GM12878 (cell line): ENCODE measurements around the gene CLASRP. TPM values are rescaled to one million over a fixed set of nuclear protein-coding genes. Genes with fewer than 3 reads are reported as not detected.

Source experiments
- ASH2L ChIP-seq: fragments of 300-600, 200-600 bp; sonication (generic); IDR thresholded peaks from 2 replicates; pipeline ENCODE4 v1.6.1; 2017; ENCODE audit warnings: low read depth, mild to moderate bottlenecking, borderline replicate concordance
- ATF7 ChIP-seq: fragments of 450-650 bp; IDR thresholded peaks from 2 replicates; pipeline ENCODE4 v1.6.1; 2016; ENCODE audit warnings: low read depth, mild to moderate bottlenecking
- BHLHE40 ChIP-seq, 2 experiments: fragments of 450-650 bp in 1 of 2; IDR thresholded peaks; 2 replicates each; pipeline ENCODE4 v1.6.1; 2011 to 2017; ENCODE audit warnings: low read depth in 2 of 2, borderline replicate concordance in 1 of 2, improper control_type of control experiment in 1 of 2, low read length in 1 of 2, mild to moderate bottlenecking in 1 of 2
- CEBPB ChIP-seq, 2 experiments: fragments of 150-350 bp in 1 of 2; IDR thresholded peaks; 2 replicates each; pipeline ENCODE4 v1.6.1; 2012 to 2014; ENCODE audit warnings: low read depth in 2 of 2, low read length in 2 of 2, borderline replicate concordance in 1 of 2, inconsistent platforms in 1 of 2
- CREB1 ChIP-seq: IDR thresholded peaks from 2 replicates; pipeline ENCODE4 v1.6.1; 2012; ENCODE audit warnings: low read depth, mild to moderate bottlenecking, inconsistent platforms
- DPF2 ChIP-seq: fragments of 450-650 bp; IDR thresholded peaks from 2 replicates; pipeline ENCODE4 v1.6.1; 2017; ENCODE audit warnings: mild to moderate bottlenecking
- EED ChIP-seq: sonication (generic); IDR thresholded peaks from 2 replicates; pipeline ENCODE4 v1.6.1; 2016; ENCODE audit warnings: antibody characterized with exemption, low read depth
- EGR1 ChIP-seq, 2 experiments: IDR thresholded peaks; 1 replicate in 1 of 2; 2 replicates in 1 of 2; pipeline ENCODE4 v1.6.1; 2011 to 2012; ENCODE audit warnings: low read depth in 2 of 2, low read length in 2 of 2, borderline replicate concordance in 1 of 2, mild to moderate bottlenecking in 1 of 2, moderate library complexity in 1 of 2
- FOXK2 ChIP-seq: fragments of 450-650 bp; IDR thresholded peaks from 2 replicates; pipeline ENCODE4 v1.6.1; 2017; ENCODE audit warnings: mild to moderate bottlenecking, moderate library complexity
- HDAC6 ChIP-seq: fragments of 200-600 bp; sonication (generic); IDR thresholded peaks from one replicate; pipeline ENCODE4 v1.8.0; 2017; ENCODE audit warnings: antibody characterized with exemption; ENCODE audit not compliant: unreplicated experiment
- JUND ChIP-seq: IDR thresholded peaks from 2 replicates; pipeline ENCODE4 v1.6.1; 2012; ENCODE audit warnings: low read depth, mild to moderate bottlenecking, low read length, improper control_type of control experiment, moderate library complexity
- KDM1A ChIP-seq: fragments of 200-600 bp; sonication (generic); IDR thresholded peaks from 2 replicates; pipeline ENCODE4 v1.6.1; 2016; ENCODE audit warnings: borderline replicate concordance
- MEF2B ChIP-seq: fragments of 450-650 bp; IDR thresholded peaks from 2 replicates; pipeline ENCODE4 v1.6.1; 2018; ENCODE audit warnings: mild to moderate bottlenecking, moderate library complexity; ENCODE audit not compliant: partially characterized antibody, poor library complexity, severe bottlenecking
- MXI1 ChIP-seq: fragments of 150-350 bp; IDR thresholded peaks from 2 replicates; pipeline ENCODE4 v1.6.1; 2011; ENCODE audit warnings: low read depth, mild to moderate bottlenecking, inconsistent platforms, low read length, improper control_type of control experiment
- POLR2A ChIP-seq: IDR thresholded peaks from 2 replicates; pipeline ENCODE4 v1.6.1; 2011; ENCODE audit warnings: low read depth, mild to moderate bottlenecking, low read length
- POLR2AphosphoS2 ChIP-seq: IDR thresholded peaks from 2 replicates; pipeline ENCODE4 v1.6.1; 2011; ENCODE audit warnings: low read depth, mild to moderate bottlenecking, low read length, improper control_type of control experiment, moderate library complexity
- RCOR1 ChIP-seq: conservative IDR thresholded peaks from 2 replicates; pipeline ENCODE4 v1.6.1; 2012; ENCODE audit warnings: low read depth, low read length, improper control_type of control experiment
- RFX5 ChIP-seq: IDR thresholded peaks from 2 replicates; pipeline ENCODE4 v1.6.1; 2011; ENCODE audit warnings: low read depth, low read length, improper control_type of control experiment
- SIN3A ChIP-seq: IDR thresholded peaks from 2 replicates; pipeline ENCODE4 v1.6.1; 2012; ENCODE audit warnings: low read depth, low read length, improper control_type of control experiment
- SMARCA5 ChIP-seq: fragments of 450-650 bp; IDR thresholded peaks from 2 replicates; pipeline ENCODE4 v1.6.1; 2017; ENCODE audit warnings: mild to moderate bottlenecking
- STAT1 ChIP-seq: fragments of 450-650 bp; conservative IDR thresholded peaks from 2 replicates; pipeline ENCODE4 v1.6.1; 2014; ENCODE audit warnings: antibody characterized with exemption, mild to moderate bottlenecking
- TCF3 ChIP-seq: IDR thresholded peaks from 2 replicates; pipeline ENCODE4 v1.6.1; 2012; ENCODE audit warnings: low read depth, mild to moderate bottlenecking, low read length, borderline replicate concordance; ENCODE audit not compliant: insufficient read depth
- ZNF24 ChIP-seq: fragments of 450-650 bp; IDR thresholded peaks from 2 replicates; pipeline ENCODE4 v1.6.1; 2017; ENCODE audit warnings: antibody characterized with exemption, mild to moderate bottlenecking
- ZSCAN29 ChIP-seq: fragments of 450-650 bp; IDR thresholded peaks from 2 replicates; pipeline ENCODE4 v1.6.1; 2017; ENCODE audit warnings: mild to moderate bottlenecking, moderate library complexity
- polyA plus RNA-seq, 11 experiments: library from polyadenylated mRNA; depleted of rRNA in 4 of 11; unstranded in 6 of 11; stranded (reverse) in 5 of 11; fragments of >200 nt; fragmentation: Nextera tagmentation in 4 of 11; fragmentation: Illumina TruSeq in 1 of 11; extraction: Ambion mirVana in 4 of 11; extraction: Trizol in 1 of 11; gene quantifications; 1 replicate in 1 of 11; 2 replicates in 10 of 11; pipeline versions ENCODE4 v1.2.1 to v1.2.3, GENCODE V29; 2011 to 2016; ENCODE audit warnings: inconsistent platforms in 2 of 11, missing spikeins in 2 of 11, low read depth in 1 of 11
- total RNA-seq, 4 experiments: library from RNA; depleted of rRNA in 3 of 4; stranded (reverse); fragments of >200 nt in 3 of 4; fragmentation: Illumina TruSeq in 1 of 4; extraction: Trizol in 1 of 4; gene quantifications; 2 replicates each; pipeline versions ENCODE4 v1.2.1 to v1.2.3, GENCODE V29; 2013 to 2021
- TF ChIP-seq, protein P1 (sequence below), 3 experiments: IDR thresholded peaks in 2 of 3; conservative IDR thresholded peaks in 1 of 3; 2 replicates each; pipeline ENCODE4 v1.5.1; 2011; ENCODE audit warnings: low read depth in 3 of 3, low read length in 3 of 3, mild to moderate bottlenecking in 3 of 3, control low read depth in 2 of 3, moderate library complexity in 2 of 3, inconsistent platforms in 1 of 3, mixed read lengths in 1 of 3; ENCODE audit not compliant: control insufficient read depth in 2 of 3, insufficient read depth in 1 of 3; ENCODE audit errors: extremely low read depth in 1 of 3
- TF ChIP-seq, protein P2 (sequence below): IDR thresholded peaks from 2 replicates; pipeline ENCODE4 v1.6.1; 2011; ENCODE audit warnings: mild to moderate bottlenecking, low read depth, low read length, moderate library complexity; ENCODE audit not compliant: insufficient replicate concordance
- TF ChIP-seq, protein P3 (sequence below): IDR thresholded peaks from 2 replicates; pipeline ENCODE4 v1.6.1; 2011; ENCODE audit warnings: low read depth, low read length, improper control_type of control experiment, borderline replicate concordance

Gene CLASRP
- total and polyA plus RNA-seq, 10 of the 15 experiments (the other 5 are each of a cell fraction or from before 2014, with no cell fraction given), result 0.68 to 75.8 (median 30.2) TPM

DNA sequence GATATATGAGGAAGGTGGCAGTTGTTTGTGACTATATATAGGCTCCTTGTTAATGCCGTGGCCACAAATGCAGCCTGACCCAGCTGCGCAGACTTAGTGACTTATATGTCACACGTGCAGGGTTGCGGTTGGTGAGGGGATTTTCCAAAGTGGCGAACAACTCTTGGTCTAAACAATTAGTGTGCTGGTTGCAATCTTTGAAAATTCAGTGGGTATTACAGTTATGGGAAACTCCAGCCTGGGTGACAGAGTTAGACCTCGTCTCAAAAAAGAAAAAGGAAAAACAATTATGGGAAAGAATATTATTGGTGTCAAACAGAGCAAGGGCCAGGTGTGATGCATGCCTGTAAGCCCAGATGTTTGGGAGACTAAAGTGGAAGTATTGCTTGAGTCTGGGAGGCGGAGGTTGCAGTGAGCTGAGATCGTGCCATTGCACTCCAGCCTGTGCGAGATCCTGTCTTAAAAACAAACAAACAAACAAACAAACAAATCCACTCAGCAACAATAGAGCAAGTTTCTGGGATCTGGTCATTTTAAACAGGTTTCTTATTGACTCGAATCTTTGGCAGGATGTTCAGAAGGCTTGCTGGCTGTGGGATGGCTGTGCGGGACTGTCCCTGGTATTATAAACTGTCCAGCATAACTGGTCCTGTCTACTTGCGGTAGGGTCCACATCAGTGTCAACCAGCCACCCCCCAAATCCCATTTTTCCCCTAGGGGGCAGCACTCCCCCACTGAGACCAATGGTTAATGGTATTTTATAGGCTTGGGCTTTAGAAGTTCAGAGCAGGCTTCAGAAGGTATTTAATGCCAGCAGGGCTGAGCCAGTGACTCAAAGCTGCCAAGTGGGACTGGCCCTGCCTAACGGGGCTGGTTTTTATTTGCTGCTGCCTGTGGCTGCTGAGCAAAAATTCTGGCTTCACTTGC, 22.2 kb upstream of the CLASRP start (continued):
- TF ChIP-seq, protein P1, sequence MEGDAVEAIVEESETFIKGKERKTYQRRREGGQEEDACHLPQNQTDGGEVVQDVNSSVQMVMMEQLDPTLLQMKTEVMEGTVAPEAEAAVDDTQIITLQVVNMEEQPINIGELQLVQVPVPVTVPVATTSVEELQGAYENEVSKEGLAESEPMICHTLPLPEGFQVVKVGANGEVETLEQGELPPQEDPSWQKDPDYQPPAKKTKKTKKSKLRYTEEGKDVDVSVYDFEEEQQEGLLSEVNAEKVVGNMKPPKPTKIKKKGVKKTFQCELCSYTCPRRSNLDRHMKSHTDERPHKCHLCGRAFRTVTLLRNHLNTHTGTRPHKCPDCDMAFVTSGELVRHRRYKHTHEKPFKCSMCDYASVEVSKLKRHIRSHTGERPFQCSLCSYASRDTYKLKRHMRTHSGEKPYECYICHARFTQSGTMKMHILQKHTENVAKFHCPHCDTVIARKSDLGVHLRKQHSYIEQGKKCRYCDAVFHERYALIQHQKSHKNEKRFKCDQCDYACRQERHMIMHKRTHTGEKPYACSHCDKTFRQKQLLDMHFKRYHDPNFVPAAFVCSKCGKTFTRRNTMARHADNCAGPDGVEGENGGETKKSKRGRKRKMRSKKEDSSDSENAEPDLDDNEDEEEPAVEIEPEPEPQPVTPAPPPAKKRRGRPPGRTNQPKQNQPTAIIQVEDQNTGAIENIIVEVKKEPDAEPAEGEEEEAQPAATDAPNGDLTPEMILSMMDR (IDR thresholded peaks at IDR 0.05 in 2 of 3, conservative IDR thresholded peaks at IDR 0.05 in 1 of 3; ENCODE audit: control insufficient read depth in 2 of 3, extremely low read depth in 1 of 3, insufficient read depth in 1 of 3, low read depth in 3 of 3, low read length in 3 of 3), result peak; percentile 74 to 81 (median 79)
- TF ChIP-seq EGR1 (IDR thresholded peaks at IDR 0.05; ENCODE audit: borderline replicate concordance in 1 of 2, low read depth in 2 of 2, low read length in 2 of 2) (0 out of 3 replicates have a peak, but pooled peaks of 1 of the 2 experiments have one; percentile 12), ASH2L (peak; percentile 58; the same call in 1 of the 2 replicates), POLR2A (no peak; the same call in 1 of the 2 replicates), MEF2B (peak; percentile 95), TCF3 (peak; percentile 92), EED (peak; percentile 68), MXI1 (peak; percentile 28), DPF2 (peak; percentile 81; the same call in 1 of the 2 replicates), ZNF24 (no peak), CEBPB (IDR thresholded peaks at IDR 0.05; ENCODE audit: borderline replicate concordance in 1 of 2, low read depth in 2 of 2, low read length in 2 of 2) (0 out of 4 replicates have a peak, but pooled peaks of 1 of the 2 experiments have one; percentile 30), ATF7 (peak; percentile 87), ZSCAN29 (no peak), HDAC6 (no peak), SIN3A (0 out of 2 replicates have a peak, but pooled peaks have one; percentile 23), STAT1 (no peak), SMARCA5 (peak; percentile 91), RCOR1 (no peak), JUND (0 out of 2 replicates have a peak, but pooled peaks have one; percentile 24), FOXK2 (no peak), KDM1A (no peak), POLR2AphosphoS2 (no peak), RFX5 (no peak), BHLHE40 (IDR thresholded peaks at IDR 0.05; ENCODE audit: borderline replicate concordance in 1 of 2, low read depth in 2 of 2, low read length in 1 of 2) (peak; percentile 100), CREB1 (peak; percentile 53; the same call in 1 of the 2 replicates)
- TF ChIP-seq, protein P2, sequence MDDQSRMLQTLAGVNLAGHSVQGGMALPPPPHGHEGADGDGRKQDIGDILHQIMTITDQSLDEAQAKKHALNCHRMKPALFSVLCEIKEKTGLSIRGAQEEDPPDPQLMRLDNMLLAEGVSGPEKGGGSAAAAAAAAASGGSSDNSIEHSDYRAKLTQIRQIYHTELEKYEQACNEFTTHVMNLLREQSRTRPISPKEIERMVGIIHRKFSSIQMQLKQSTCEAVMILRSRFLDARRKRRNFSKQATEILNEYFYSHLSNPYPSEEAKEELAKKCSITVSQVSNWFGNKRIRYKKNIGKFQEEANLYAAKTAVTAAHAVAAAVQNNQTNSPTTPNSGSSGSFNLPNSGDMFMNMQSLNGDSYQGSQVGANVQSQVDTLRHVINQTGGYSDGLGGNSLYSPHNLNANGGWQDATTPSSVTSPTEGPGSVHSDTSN, result no peak
- TF ChIP-seq, protein P3, sequence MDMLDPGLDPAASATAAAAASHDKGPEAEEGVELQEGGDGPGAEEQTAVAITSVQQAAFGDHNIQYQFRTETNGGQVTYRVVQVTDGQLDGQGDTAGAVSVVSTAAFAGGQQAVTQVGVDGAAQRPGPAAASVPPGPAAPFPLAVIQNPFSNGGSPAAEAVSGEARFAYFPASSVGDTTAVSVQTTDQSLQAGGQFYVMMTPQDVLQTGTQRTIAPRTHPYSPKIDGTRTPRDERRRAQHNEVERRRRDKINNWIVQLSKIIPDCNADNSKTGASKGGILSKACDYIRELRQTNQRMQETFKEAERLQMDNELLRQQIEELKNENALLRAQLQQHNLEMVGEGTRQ, result peak; percentile 40; the same call in 1 of the 2 replicates
